Type B pancreatic cell (in vitro differentiated cells): Measurements from ENCODE around the gene SSNA1. TPM values are rescaled to one million over a fixed set of nuclear protein-coding genes. Genes with fewer than 3 reads are reported as not detected.

Experiments
- DNase-seq: peaks from one replicate; pipeline ENCODE4 v3.0.0; 2021; ENCODE audit warnings: mixed read lengths; ENCODE audit not compliant: unreplicated experiment; ENCODE audit errors: extremely low spot score
- H3K27ac Mint-ChIP-seq: 2 replicates; pipeline ENCODE4 v1.8.0; 2021; ENCODE audit warnings: mild to moderate bottlenecking, mixed read lengths
- H3K27me3 Mint-ChIP-seq: 2 replicates; pipeline ENCODE4 v1.8.0; 2021; ENCODE audit warnings: mixed read lengths
- H3K36me3 Mint-ChIP-seq: 2 replicates; pipeline ENCODE4 v1.8.0; 2021; ENCODE audit warnings: mixed read lengths
- H3K4me1 Mint-ChIP-seq: one replicate; pipeline ENCODE4 v1.8.0; 2021; ENCODE audit warnings: mixed read lengths; ENCODE audit not compliant: unreplicated experiment
- H3K4me3 Mint-ChIP-seq: 2 replicates; pipeline ENCODE4 v1.8.0; 2021; ENCODE audit warnings: mild to moderate bottlenecking, mixed read lengths
- H3K9me3 Mint-ChIP-seq: 2 replicates; pipeline ENCODE4 v1.8.0; 2021; ENCODE audit warnings: mixed read lengths
- CTCF ChIP-seq: fragments of 200-600 bp; sonication (generic); conservative IDR thresholded peaks from 2 replicates; pipeline ENCODE4 v1.5.0; 2021; ENCODE audit warnings: antibody characterized with exemption, mild to moderate bottlenecking
- total RNA-seq: library from RNA; stranded (reverse); gene quantifications from 2 replicates; pipeline ENCODE4 v1.2.1, GENCODE V29; 2021; ENCODE audit warnings: low replicate concordance

The SSNA1 gene
- total RNA-seq, 1 donor from 2014 or later, result 64.9 TPM

DNA sequence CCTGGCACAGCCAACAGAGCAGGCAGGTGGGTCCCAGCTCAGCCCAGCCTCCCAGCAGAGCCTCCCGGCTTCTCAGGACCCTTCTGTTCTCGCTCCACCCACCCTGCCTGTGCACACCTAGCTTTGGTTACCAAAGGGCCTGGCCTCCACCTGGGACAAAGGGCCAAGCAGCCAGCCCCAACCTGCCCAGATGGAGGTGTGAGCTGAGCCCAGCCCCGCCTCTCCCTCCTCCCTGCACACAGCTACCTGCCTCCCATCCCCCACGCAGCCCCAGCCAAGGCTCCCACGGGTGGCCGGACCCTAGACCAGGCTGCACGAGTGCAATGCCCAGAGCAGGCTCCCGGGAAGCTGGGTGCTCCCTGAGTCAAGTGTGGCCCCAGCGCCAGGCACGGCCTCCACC, 6.4 kb downstream of the SSNA1 start:
- H3K9me3 Mint-ChIP-seq, result no peaks in the 10 kb centered on the region
- peak overlapping the region; percentile 69 for H3K4me3 Mint-ChIP-seq
- H3K36me3 Mint-ChIP-seq, result no peaks in the 10 kb centered on the region
- no peaks in the 10 kb centered on the region for H3K27me3 Mint-ChIP-seq
- no peak for DNase-seq
- no peak for TF ChIP-seq CTCF
- H3K27ac Mint-ChIP-seq, result peak overlapping the region; percentile 87
- peaks cover 7% of the 10 kb centered on the region for H3K4me1 Mint-ChIP-seq

DNA sequence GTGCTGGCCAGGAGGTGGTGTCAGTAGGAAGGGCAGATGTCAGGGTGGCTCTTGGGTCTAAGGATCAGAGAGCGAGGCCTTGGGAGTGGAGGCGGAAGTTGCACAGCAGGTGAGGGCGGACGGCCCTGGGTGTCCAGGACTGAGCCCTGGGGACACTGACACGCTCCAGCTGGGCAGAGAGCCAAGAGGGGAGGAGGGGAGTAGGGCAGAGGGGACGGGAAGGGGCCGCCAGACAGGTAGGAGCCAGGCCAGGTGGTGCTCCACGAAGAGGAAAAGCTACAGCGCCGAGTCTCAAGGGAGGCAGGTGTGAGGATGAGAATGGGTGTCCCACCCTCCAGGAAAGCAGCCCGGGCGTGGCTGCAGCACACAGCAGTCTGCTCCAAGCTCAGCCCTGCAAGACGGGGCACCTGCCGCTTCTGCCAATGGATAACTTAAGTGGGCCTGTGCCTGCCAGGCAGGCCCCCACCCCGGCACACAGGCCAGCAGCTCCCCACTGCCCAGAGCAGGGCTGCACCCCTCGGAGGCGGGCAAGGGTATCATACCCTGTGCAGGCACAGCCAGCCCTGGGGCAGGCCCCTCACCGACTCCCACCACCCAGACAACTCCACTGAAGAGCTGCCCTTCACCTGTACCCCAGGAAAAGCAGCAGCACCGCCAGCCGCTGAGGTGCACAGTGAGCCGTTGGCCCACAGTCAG, 7.2 kb downstream of the SSNA1 start:
- no peaks in the 10 kb centered on the region for H3K27me3 Mint-ChIP-seq
- DNase-seq, result no peak
- no peaks in the 10 kb centered on the region for H3K36me3 Mint-ChIP-seq
- peak overlapping the region; percentile 87 for H3K27ac Mint-ChIP-seq
- no peak for TF ChIP-seq CTCF
- H3K4me3 Mint-ChIP-seq, result peak overlapping the region; percentile 69
- peaks cover 7% of the 10 kb centered on the region for H3K4me1 Mint-ChIP-seq
- no peaks in the 10 kb centered on the region for H3K9me3 Mint-ChIP-seq

- no peak for TF ChIP-seq CTCF
- peaks cover 17% of the 10 kb centered on the region for H3K4me1 Mint-ChIP-seq
- no peaks in the 10 kb centered on the region for H3K27me3 Mint-ChIP-seq
- H3K9me3 Mint-ChIP-seq, result no peaks in the 10 kb centered on the region
- H3K36me3 Mint-ChIP-seq, result no peaks in the 10 kb centered on the region
- no peak for DNase-seq
- H3K4me3 Mint-ChIP-seq, result peak overlapping the region; percentile 74
- peak overlapping the region; percentile 46 for H3K27ac Mint-ChIP-seq
These were observed 9.8 kb downstream of the SSNA1 start for GRCh38 chr9:137198051-137198901.

DNA sequence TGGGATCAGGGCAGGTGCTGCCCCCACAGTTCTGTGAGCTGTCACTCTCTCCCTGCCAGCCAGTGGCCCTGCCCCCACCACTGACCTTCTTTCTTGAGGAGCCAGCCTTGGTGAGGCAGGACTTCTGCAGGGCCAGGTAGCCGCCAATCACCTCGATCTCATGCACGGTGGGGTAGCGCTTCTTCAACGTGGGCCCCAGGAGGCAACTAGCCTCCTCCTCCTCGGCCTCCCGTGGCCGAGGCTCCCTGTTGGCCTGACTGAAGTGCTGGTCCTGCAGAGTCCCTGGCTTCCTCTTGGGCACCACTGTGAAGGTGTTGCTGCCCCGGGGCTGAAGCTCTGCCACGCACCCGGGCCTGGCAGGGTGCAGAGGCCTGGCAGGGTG, 10.4 kb downstream of the SSNA1 start:
- Mint-ChIP-seq H3K27ac (no peak overlapping the region), H3K36me3 (no peaks in the 10 kb centered on the region), H3K4me1 (peaks cover 17% of the 10 kb centered on the region), H3K27me3 (no peaks in the 10 kb centered on the region), H3K9me3 (no peaks in the 10 kb centered on the region), H3K4me3 (peak overlapping the region; percentile 74)
- no peak for TF ChIP-seq CTCF
- no peak for DNase-seq

DNA sequence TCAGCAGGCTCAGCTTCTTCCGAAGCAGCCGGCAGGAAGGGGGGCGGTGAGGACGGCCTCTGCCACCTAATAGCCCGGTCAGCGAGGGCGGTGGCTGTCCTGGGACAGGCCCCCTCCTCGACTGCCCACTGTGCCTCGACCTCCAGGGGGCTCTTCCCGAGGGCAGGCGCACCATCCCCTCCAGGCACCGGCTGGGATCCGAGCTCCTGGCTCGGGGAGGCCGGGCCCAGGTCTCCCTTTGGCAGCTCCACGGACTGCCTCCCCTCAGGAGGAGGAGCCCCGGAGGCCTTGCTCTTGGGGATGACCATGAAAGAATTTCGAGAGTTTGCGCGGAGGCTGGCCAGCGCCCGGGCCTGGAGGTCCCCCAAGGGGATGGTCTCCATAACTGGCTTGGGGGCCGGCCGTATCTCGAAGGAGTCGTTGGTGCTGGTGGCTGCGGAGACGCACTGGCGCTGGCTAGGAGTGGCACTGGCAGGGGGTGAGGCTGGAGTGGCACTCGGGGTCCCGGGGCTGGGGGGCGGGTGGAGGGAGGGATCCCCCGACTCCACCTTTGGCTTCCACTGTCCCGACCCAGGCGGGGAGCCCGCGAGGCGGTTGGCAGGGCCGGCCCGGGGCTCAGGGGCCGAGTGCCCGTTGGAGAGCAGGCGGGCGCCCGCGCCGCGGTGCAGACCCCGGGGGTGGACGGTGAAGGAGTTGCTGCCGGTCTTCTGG, 11.1 kb downstream of the SSNA1 start:
- H3K27ac Mint-ChIP-seq, result no peak overlapping the region
- TF ChIP-seq CTCF, result no peak
- no peaks in the 10 kb centered on the region for H3K27me3 Mint-ChIP-seq
- no peaks in the 10 kb centered on the region for H3K36me3 Mint-ChIP-seq
- no peak for DNase-seq
- peak overlapping the region; percentile 88 for H3K4me3 Mint-ChIP-seq
- peaks cover 23% of the 10 kb centered on the region for H3K4me1 Mint-ChIP-seq
- H3K9me3 Mint-ChIP-seq, result no peaks in the 10 kb centered on the region
